NCI-H1417 (cell line): ENCODE measurements around the gene CLCN1.

Experiments
- DNase-seq, 3 experiments: peaks; one replicate each; lab custom pipeline; 2025; lab: John Stamatoyannopoulos, UW

Gene CLCN1

GRCh38 chr7:143295870-143296269 is 20.0 kb upstream of the CLCN1 start:
- DNase-seq = no peak

DNA sequence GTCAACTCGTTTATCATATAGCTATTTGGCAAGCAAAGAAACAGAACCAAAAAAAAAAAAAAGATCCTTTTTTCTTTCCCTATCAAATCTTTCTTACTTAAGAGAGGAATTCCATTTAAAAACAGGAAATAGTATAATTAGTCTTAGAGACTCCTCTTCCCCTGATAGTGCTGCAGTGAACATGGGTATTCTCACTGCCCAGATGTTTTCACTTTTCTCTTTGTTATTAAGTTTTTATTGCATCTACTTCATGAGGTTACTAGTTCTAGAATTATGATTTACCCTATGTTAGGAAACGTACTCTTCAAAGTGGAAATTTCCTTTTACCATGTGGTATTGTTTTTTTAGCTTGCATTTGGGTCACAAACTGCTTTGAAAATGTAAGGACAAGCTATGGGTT is 19.2 kb upstream of the CLCN1 start:
- no peak for DNase-seq

DNA sequence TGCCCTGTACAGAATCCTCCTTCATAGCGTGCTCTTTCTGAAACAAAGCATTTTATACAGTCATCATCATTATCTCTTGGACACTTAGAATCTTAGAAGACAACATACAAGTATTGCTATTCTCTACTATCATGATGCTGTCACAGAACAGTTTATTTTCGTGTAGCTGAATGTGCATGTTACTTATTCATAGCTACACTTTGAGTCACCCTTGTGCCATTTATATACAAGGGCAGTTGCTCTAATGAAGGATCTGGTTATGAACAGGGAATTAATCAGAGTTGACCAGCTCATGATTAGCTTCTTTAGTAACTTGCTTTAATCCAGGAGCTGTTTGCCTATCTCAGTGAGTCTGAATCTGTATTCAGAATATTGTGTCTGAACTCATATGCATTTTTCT is 16.6 kb upstream of the CLCN1 start:
- no peak for DNase-seq

DNA sequence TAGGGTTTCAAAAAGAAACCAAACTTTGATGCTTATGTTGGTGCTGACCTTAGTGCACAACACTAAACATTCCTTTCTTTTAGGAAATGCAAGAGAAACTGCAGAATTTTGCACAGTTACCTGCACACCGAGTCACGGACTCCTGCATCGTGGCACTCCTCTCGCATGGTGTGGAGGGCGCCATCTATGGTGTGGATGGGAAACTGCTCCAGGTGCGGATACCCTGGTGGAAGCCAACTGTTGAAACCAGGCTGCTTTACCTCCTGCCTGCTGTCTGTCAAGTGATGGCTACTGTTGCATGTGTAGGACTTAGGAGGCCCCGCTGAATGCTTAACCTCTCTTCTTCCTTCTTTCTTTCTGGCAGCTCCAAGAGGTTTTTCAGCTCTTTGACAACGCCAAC is 16.1 kb upstream of the CLCN1 start:
- DNase-seq = peak in 2 of 3 experiments; percentile 12 to 14

GRCh38 chr7:143300959-143301935 is 14.7 kb upstream of the CLCN1 start:
- no peak for DNase-seq

- DNase-seq = no peak
Measured at GRCh38 chr7:143303733-143304132, 12.2 kb upstream of the CLCN1 start.

GRCh38 chr7:143304938-143305337 is 11.0 kb upstream of the CLCN1 start:
- DNase-seq = no peak

GRCh38 chr7:143305423-143306070 is 10.4 kb upstream of the CLCN1 start:
- peak in 1 of 3 experiments; percentile 28 for DNase-seq

GRCh38 chr7:143308632-143309031 is 7.3 kb upstream of the CLCN1 start:
- DNase-seq = no peak

DNA sequence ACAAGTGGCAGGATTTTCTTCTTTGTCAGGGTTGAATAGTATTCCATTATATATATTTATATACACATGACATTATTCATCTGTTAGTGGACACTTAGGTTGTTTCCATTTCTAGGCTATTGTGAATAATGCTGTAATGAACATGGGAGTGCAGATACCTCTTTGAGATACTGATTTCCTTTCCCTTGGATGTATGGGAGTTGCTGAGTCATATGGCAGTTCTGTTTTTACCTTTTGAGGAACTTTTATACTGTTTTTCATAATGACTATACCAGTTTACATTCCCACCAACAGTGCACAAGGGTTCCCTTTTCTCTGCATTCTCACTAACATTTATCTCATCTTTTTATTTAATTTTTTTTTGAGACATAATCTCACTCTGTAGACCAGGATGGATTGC is 1.8 kb upstream of the CLCN1 start:
- no peak for DNase-seq

- DNase-seq = no peak
Measured at GRCh38 chr7:143316492-143316891, 581 bp downstream of the CLCN1 start.

DNA sequence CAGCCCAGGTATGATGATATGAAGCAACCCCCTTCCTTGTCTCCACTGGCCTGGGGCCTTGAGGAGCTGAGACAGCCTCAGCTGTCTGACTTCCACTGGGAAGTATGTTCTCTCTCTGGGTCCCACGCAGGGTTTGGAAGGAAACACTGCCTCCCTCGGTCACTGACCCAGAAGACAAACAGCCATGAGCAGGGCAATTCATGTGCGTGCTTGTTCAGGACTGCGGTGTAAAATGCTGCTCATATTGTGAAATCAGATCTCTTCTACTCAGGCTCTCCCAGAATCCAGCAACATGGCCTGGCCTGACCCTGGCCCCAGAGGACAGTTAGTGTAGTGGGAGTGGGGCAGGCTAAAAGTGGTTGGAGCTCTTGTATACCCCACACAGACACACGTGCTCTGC is 2.8 kb downstream of the CLCN1 start:
- no peak for DNase-seq

DNA sequence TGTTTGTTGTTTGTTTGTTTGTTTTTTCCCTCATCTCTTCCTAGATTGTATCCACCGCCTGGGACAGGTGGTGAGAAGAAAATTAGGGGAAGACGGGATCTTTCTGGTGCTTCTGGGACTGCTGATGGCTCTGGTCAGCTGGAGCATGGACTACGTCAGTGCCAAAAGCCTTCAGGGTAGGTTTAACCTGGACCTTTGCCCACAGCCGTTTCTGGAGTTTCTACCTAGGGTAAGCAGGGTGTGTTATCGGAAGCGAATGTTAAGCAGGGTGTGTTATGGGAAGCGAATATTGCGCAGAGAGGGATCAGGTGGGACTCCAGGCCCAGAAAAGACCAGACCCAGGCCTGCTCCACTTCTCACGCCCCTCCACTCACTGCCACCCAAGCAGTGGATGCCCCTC is 4.7 kb downstream of the CLCN1 start:
- no peak for DNase-seq

GRCh38 chr7:143321242-143321641 is 5.3 kb downstream of the CLCN1 start:
- no peak for DNase-seq

DNA sequence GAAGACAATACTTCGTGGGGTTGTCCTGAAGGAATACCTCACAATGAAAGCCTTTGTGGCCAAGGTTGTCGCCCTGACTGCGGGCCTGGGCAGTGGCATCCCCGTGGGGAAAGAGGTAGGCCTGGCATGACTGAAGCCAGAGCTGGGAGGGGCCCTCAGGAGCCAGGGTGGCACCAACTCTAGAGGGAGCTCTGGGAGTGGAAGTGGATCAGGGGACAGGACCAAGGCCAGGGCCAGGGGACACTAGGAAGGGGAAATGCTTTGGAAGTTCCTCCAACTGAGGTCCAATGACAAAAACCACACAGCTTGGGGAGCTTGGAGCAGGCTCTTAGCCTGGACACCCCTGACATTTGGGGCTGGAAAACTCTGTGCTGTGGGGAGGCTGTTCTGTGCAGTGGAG is 5.8 kb downstream of the CLCN1 start:
- no peak for DNase-seq

DNA sequence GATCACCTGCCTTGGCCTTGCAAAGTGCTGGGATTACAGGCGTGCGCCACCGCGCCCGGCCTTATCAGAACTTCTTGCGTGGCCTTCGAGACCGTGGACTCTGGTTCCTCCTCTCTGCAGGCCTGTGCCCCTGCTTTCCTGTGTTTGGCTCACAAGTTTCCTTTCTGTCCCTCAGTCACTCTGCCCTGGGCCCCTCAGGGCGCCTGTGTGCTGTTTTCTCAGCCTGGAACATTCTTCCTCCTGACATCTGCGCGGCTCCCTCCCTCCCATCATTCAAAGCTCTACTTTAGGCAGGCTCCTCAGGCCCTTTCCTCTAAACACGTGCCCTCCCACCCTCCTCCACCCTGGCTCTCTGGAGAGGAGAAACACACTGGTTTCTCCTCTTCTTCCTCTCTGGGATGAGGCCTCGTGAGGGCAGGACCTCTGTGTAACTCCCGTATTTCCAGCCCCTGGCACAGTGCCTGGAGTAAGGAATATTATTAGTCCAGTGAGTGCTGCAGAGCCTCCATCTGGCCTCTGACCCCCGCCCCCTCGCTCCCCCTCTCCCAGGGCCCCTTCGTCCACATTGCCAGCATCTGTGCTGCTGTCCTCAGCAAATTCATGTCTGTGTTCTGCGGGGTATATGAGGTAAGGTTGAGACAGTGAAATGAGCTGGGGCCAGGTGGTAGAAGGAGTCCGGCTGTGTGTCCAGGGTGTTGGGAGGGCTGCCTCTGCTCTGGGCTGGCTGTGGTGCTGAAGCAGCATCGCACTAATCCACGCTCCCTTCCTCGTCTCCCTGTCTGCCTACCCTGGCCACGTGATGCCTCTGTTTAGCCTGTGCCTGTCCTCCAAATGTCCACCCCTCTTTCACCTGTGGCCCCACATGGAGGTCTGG is 7.1 kb downstream of the CLCN1 start:
- no peak for DNase-seq

- DNase-seq = no peak
Measured at GRCh38 chr7:143323653-143324052, 7.7 kb downstream of the CLCN1 start.

DNA sequence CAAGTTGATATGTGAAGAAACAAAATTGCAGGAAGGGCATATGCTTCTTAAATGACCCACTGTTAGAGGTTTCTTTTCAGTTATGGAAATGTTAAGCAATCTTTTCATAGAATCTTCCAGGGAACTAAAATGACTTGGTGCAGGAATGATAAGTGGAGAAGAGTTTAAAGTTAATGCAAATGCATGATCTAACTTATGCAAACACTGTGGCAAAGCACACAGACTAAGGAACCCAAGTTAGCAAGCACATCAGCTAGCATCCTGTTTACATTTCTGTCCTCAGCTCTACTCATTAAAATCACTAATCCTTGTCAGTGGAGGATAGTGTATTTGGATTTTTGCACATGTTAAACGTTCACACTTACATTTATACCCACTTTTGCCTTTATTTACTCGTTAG is 9.3 kb downstream of the CLCN1 start:
- DNase-seq = no peak

GRCh38 chr7:143327903-143328302 is 12.0 kb downstream of the CLCN1 start:
- DNase-seq = no peak

DNA sequence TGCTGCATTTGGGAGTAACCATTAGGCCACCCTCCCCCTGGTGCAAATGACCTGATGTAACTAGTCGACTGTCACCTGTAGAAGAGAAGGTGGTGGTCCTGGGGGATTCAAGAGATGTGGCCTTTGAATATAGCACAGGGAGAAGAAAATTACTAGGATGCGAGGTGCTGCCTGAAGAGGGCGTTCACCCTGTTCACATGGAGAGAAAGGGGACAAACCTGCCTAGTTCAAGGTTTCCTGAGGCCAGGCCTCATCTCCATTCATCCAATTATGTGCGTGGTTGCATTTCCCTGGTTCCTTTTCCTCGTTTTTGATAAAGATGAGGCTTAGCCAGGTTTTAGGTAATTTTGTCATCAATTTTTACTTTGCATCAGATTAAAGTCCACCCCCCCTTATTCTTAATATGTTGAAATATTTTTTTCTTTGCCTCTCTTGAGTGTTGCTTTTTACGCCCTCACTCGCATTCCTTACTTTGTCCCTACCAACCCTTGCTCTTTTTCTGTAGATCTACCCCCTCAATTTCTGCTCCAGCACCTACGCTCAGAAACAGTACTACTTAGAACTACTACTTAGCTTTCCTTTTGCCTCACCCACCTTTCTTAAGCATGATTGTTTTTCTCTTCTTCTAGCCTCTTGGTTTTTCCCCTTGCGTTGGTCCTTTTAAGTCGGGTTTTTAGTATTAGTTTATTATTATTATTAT is 13.7 kb downstream of the CLCN1 start:
- DNase-seq = no peak

DNA sequence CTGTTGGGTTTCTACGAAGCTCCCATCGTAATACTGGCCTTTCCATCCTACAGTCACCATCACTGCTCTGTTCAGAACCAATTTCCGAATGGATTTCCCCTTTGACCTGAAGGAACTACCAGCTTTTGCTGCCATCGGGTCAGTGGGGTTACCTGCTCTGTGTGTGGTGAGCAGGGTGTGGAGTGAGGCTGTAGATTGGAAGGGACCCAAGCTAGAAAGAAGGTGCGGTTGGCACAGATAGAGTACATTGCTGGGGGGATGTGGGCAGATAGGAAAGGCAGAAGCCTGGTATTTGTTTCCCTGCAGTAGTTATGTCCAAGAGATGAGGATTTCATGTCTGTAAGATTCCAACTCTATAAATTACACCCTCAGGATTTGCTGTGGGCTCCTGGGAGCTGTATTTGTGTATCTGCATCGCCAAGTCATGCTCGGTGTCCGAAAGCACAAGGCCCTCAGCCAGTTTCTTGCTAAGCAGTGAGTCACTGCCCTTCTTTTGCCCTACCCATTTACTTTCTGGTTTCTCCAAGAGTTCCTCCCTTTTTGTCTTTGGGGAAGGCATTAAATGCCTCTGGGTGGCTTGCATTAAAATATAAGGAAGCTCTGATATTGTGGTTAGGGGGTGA is 15.4 kb downstream of the CLCN1 start:
- no peak for DNase-seq
